Activated CD8-positive, alpha-beta memory T cell treated with anti-CD3 and anti-CD28 coated beads, Interleukin-2, amount 50 U/mL, for 48 hours (primary cell): ENCODE results near the gene RABL6.
"Not testable (repeated sequence)": the region's sequence is repeated elsewhere in the genome, so short reads cannot be mapped to it uniquely, and the experiment has no call there.

Source experiments
- DNase-seq: peaks from one replicate; pipeline ENCODE4 v3.0.0-alpha.2; 2020

Gene RABL6

DNA sequence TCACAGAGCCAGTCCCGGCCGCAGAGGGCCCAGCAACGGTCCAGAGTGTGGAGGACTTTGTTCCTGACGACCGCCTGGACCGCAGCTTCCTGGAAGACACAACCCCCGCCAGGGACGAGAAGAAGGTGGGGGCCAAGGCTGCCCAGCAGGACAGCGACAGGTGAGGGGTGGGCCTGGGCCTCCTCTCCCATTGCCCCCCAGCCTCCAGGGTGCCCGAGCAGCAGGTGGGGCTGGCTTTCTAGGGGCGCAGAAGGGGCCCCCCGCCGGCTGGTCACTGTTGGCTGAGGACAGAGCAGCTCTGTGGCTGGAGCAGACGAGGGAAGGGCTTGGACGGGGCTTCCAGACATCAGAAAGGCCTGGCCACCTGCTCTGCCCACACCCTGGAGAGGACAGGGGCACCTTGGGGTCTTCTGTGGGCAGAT lies 30.1 kb downstream of the RABL6 start:
- DNase-seq = not testable (repeated sequence)

- no peak for DNase-seq
These were observed 30.8 kb downstream of the RABL6 start for GRCh38 chr9:136838314-136839228.

DNA sequence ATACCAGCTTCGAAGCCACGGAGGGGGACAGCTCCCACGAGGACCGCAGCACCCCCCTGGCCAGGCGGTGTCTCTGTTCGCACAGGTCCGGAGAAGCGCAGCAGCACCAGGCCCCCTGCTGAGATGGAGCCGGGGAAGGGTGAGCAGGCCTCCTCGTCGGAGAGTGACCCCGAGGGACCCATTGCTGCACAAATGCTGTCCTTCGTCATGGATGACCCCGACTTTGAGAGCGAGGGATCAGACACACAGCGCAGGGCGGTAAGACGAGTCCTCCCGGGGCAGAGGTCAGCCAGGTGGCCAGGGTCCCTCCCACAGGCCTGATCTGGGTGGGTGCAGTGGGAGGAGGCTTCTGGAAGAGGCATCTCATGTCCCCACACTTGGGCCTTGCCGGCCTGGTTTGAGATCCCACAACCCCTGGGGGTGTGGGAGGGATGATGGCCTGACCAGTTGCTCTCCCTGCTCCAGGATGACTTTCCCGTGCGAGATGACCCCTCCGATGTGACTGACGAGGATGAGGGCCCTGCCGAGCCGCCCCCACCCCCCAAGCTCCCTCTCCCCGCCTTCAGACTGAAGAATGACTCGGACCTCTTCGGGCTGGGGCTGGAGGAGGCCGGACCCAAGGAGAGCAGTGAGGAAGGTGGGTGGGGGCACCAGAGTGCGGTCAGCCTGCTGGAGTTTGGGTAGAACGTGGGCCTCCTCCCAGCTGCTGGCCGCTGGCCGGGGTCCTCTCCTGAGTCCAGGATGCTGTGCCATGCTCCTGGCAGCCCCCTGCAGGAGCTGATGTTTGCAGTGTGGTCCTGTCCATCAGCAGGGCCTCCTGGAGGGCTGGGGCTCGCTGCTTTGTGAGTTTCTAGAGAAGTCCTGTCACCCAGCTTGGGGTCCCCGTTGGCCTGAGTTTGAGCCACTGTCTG lies 31.7 kb downstream of the RABL6 start:
- DNase-seq = no peak

- no peak for DNase-seq
These were observed 32.6 kb downstream of the RABL6 start for GRCh38 chr9:136840140-136840876.

DNA sequence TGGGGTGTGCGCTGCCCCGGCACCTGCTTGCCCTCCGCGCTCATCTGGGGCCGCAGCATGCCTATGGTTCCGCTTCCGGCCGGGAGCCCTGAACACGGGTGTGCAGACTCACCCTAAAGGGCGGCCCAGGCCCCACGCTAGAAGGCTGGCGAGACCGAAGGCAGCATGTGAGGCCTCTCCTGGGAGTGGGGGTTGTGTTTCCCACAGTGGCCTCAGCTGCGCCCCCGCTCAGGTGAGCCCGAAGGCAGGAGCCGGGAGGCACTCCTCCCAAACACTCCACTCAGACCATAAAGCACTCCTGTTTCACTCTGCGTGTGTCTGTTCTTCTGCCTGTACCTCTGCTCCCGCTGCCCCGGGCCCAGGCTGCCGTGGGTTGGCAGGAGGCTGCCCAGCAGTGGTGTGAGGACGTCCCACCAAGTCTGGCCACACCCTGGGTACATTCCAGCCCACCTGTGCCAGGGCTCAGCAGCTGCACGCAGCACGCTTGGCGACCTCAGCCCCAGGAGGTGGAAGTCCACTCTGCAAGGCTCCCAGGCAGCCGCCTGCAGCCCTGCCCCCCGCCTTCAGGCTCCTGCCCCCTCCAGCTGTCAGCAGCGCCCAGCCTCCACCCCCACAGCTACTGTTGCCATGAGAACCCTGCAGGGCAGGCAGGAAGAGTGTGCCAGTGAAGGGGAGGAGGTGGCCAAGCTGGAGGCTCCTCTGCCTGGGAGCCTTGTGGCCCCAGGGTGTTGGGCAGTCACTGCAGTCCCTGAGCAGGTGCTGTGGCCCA lies 33.3 kb downstream of the RABL6 start:
- no peak for DNase-seq

DNA sequence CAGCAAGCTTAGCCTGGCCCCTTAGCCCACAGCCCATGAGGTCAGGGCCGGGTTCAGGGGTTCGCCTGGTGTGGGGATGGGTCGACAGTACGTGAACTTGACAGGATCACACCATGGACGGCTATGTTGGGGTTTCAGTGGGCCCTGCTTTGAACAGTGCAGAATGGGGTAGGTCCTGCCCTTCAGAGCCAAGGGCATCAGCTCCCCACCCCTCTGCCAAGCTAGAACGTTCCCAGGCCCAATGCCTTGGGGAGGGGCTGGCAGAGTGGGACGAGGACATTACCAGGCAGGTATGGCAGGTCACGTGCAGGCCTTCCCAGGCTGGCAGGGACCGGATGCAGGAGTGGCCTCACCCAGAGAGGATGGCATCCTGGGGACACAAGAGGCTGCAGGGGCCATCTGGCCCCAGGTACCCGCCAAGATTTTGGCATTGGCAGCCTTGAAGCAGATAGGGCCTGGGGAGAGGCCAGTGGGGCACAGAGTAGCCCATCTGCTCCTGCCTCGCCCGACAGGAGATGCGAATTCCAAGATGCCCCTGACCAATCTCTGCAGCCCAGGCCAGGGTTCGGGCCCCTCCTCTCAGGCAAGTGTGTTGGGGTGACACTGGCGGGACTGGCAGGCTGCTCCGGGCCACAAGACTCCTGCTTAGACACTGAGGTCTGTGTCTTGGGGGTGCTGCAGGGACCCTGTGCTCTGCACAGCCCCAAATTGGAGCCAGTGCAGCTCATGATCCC lies 34.1 kb downstream of the RABL6 start:
- DNase-seq = not testable (repeated sequence)

DNA sequence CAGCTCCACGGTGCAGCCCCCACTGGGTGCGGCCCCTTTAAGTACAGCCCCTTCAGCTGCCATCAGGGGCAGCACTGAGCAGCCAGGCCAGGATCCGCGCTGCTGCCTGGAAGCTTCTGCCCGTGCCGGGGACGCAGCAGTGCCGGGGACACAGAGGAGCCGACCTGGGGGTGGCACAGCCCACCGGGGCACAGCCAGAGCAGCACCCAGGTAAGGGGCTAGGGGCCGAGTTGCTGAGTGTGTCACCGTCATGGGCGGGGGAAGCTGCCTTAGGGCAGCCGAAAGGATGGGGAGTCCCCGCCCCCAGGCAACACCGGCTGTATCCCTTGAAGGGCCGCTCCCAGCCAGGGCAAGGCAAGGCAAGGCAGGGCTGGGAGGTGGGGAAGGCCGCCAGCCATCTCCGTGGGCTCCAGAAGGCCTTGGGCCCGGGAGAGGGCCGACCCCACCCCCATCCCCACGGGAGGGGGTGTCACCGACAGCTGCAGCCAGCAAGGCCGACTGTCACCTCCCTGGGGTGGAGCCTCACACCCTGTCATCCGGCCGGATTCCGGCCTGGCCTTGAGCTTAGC lies 34.7 kb downstream of the RABL6 start, which contains the start of gene AJM1:
TSS of gene AJM1 (plus strand) at position 99 of the 569 bp plus-strand sequence. CDS start 1,937 bp downstream, outside the sequence.
- peak; percentile 89 for DNase-seq

DNA sequence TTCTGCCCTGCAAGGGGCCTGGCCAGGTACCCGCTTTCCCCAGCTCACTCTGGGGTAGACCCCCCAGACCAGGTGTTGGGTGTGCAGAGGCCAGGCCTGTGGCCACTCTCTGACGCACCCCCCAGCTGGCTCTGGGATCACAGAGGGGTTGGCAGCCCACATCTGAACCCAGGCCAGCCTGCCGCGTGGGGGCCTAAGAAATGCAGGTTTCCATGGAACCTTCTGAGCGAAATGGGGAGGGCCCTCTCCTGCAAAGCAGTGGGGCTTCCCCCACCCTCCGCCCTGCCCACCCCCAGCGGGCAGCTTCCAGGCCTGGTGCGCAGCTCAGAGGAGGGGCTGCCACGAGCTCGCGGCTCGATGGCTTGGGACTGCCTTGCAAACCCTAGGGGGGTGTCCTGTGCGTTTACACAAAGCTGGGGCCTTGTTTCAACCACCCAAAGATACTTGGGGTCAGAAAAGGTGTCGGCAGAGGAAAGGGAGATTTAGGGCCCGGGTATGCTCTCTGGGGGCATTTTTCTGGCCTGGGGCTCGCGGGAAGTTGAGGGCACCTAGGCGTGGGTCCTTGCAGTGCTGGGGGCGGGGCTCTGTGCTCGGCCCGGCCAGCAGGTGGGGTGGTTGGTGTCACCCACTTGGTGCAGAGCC lies 35.5 kb downstream of the RABL6 start:
- not testable (repeated sequence) for DNase-seq

GRCh38 chr9:136843801-136844740 lies 36.3 kb downstream of the RABL6 start:
- peak; percentile 89 for DNase-seq

- no peak for DNase-seq
These were observed 37.2 kb downstream of the RABL6 start for GRCh38 chr9:136844761-136845464.

GRCh38 chr9:136845465-136846260 lies 37.9 kb downstream of the RABL6 start:
- DNase-seq = no peak

DNA sequence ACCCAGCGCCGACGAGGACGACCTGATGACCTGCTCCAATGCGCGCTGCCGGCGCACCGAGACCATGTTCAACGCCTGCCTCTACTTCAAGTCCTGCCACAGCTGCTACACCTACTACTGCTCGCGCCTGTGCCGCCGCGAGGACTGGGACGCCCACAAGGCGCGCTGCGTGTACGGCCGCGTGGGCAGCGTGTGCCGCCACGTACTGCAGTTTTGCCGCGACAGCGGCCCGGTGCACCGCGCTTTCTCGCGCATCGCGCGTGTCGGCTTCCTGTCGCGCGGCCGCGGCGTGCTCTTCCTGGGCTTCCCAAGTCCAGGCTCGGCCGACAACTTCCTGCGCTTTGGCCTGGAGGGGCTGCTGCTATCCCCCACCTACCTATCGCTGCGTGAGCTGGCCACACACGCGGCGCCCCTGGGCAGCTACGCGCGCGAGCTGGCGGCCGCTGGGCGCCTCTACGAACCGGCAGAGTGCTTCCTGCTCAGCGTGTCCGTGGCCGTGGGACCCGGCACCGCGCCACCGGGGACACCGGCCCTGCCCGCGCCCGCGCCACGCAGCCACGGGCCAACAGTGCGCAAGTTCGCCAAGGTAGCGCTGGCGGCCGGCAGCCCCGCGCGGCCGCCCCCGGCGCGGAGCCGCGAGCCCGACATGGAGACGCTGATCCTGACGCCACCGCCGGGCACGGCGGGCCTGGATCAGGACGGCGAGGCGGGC lies 38.8 kb downstream of the RABL6 start:
- DNase-seq = no peak

DNA sequence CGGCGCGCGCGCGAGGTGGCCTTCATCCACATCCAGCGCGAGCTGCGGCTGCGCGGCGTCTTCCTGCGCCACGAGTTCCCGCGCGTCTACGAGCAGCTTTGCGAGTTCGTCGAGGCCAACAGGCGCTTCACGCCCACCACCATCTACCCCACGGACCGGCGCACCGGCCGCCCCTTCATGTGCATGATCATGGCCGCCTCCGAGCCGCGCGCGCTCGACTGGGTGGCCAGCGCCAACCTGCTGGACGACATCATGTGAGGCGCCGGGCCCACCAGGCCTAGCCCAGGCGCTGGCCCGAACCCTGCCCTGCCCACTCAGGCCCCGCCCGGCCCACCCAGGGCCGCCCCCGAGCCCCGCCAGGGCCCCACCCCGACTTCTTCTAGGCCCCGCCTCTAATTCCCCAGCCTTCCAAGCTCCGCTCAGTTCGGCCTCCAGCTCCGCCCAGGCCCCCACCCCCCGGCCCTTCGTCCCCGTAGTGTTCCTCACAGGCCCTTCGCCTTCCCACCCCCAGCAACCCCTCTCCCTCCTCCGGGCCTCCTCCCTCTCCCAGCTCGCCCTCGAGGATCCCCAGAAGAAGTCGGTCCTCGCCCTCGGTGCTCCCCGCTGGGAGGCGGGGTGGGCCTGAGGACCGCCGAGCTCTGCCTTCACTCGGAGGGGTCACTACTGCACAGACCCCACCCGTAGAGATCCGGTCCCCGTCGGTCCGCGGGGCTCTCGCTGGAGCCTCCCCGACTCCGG lies 39.5 kb downstream of the RABL6 start:
- no peak for DNase-seq

DNA sequence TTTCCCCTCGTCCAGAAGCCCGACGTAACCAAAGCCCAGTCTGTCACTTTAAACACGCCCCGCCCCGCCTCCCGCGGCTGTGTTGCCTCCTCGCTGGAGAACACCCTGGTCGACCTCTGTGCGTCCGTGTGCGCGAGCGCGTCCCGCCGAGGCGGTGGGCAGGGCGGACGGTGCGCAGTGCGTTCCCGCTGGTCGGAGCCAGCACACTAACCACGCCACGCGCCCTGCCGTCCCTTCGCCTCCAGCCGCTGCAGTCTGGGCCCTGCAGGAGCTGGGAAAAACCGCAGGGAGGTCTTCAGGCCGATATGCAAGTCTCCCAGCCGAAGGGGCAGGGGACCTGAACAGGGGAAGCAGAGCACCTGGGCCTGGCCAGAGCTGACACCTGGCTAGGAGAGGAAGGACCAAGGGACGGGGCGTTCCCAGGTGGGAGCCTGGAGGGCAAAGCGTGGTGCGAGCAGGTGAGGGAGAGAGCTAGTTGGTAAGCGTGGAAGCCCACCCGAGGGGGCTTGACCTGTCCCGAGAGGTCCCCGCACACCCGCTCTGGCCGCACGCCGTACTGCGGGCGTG lies 40.2 kb downstream of the RABL6 start:
- DNase-seq = peak; percentile 92

DNA sequence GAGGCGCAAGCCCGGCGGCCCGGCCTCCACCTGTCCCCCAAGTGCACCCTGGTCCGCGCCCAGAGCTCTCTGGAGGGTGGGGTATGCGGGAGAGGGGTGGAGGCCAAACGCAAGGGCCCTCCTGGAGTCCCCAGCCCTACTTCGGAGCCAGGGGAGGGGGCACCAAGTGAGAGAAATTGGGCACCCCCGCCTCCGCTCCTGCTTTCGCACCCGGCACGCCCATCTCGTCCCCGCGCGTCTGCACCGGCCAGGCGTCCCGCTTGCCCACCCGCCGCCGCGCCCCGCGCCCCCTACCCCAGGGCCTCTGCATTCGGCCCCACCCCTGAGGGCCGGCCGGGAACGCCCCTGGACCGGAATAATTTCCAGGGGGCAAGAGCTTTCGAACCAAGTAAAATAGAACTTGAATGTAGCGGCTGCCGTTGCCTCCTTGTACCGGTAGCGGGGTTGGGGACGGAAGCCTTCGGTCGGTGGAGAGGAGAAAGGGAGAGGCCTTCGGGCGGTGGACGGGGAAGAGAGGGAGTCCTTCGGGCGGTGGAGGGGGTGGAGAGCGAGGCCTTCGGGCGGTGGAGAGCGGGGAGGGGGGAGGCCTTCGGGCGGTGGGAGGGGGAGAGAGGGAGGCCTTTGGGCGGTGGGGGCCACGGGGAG lies 40.8 kb downstream of the RABL6 start:
- no peak for DNase-seq
